Endothelial cell of umbilical vein (primary cell): ENCODE data around the gene C12orf42. TPM values are rescaled to one million over a fixed set of nuclear protein-coding genes. Genes with fewer than 3 reads are reported as not detected.
"Not testable (repeated sequence)": the region's sequence is repeated elsewhere in the genome, so short reads cannot be mapped to it uniquely, and the experiment has no call there.

Experiments
- BruUV-seq: library from RNA; stranded (reverse); fragments of 400-500 nt; replicated peaks from 2 replicates; lab custom pipeline; 2021; lab: Mats Ljungman, UMichigan
- CTCF ChIA-PET: fragments of 300-600, 350-600 bp; sonication (Branson Sonifier 250); formaldehyde crosslinking; loops from one replicate; lab custom pipeline; 2021; ENCODE audit warnings: antibody characterized with exemption, inconsistent platforms; lab: Charles Lee
- POLR2A ChIA-PET: fragments of 300-600, 350-600 bp; sonication (Branson Sonifier 250); formaldehyde crosslinking; loops from one replicate; lab custom pipeline; 2021; ENCODE audit warnings: antibody characterized with exemption, inconsistent platforms; lab: Charles Lee
- DNase-seq: peaks from one replicate; pipeline ENCODE4 v3.0.0-alpha.2; 2011; ENCODE audit warnings: low read depth, low spot score
- FAIRE-seq: peaks from 2 replicates; lab custom pipeline; 2011; peaks lifted over from hg19 to GRCh38; lab: Jason Lieb, UNC
- H2AFZ ChIP-seq: 2 replicates; pipeline ENCODE4 v1.6.0; 2012; ENCODE audit warnings: low read depth, low read length, control low read depth, inconsistent platforms
- H3K27ac ChIP-seq: 2 replicates; pipeline ENCODE4 v1.5.1; 2011; ENCODE audit warnings: low read depth, mild to moderate bottlenecking, control low read depth, low read length, moderate library complexity; ENCODE audit not compliant: insufficient read depth
- H3K27me3 ChIP-seq, 2 experiments: 2 replicates each; pipeline versions ENCODE4 v1.6.0 to v1.6.1; 2011; ENCODE audit warnings: low read length in 2 of 2, mixed read lengths in 1 of 2; ENCODE audit not compliant: control insufficient read depth in 2 of 2, insufficient read depth in 2 of 2
- H3K36me3 ChIP-seq, 2 experiments: 2 replicates in 1 of 2; 3 replicates in 1 of 2; pipeline ENCODE4 v1.5.1; 2011; ENCODE audit warnings: low read length in 2 of 2, mild to moderate bottlenecking in 1 of 2, moderate library complexity in 1 of 2; ENCODE audit not compliant: control insufficient read depth in 2 of 2, insufficient read depth in 2 of 2; ENCODE audit errors: extremely low read depth in 1 of 2
- H3K4me1 ChIP-seq: 3 replicates; pipeline ENCODE4 v1.5.1; 2011; ENCODE audit warnings: mild to moderate bottlenecking, low read length; ENCODE audit not compliant: control insufficient read depth, insufficient read depth; ENCODE audit errors: extremely low read depth
- H3K4me2 ChIP-seq: 2 replicates; pipeline ENCODE4 v1.6.1; 2011; ENCODE audit warnings: low read length, control low read depth, mixed read lengths; ENCODE audit not compliant: insufficient read depth
- H3K4me3 ChIP-seq, 3 experiments: fragments of 200-600 bp in 1 of 3; sonication (generic), shearing (Covaris generic) in 1 of 3; replicated peaks in 1 of 3; 2 replicates each; pipeline ENCODE4 v1.5.1; 2011 to 2016; ENCODE audit warnings: control low read depth in 3 of 3, low read length in 3 of 3, mild to moderate bottlenecking in 2 of 3, inconsistent platforms in 1 of 3, low read depth in 1 of 3, moderate library complexity in 1 of 3; ENCODE audit not compliant: insufficient read depth in 1 of 3
- H3K79me2 ChIP-seq: 2 replicates; pipeline ENCODE4 v1.6.0; 2012; ENCODE audit warnings: low read length, inconsistent platforms; ENCODE audit not compliant: control insufficient read depth, insufficient read depth
- H3K9ac ChIP-seq: replicated peaks from 2 replicates; pipeline ENCODE3; 2011; ENCODE audit warnings: low read length, control low read depth; ENCODE audit not compliant: insufficient read depth; ENCODE audit errors: extremely low read depth
- H3K9me1 ChIP-seq: replicated peaks from 3 replicates; pipeline ENCODE4 v1.6.0; 2011; ENCODE audit warnings: mild to moderate bottlenecking, low read length; ENCODE audit not compliant: control insufficient read depth, insufficient read depth; ENCODE audit errors: extremely low read depth
- H3K9me3 ChIP-seq: replicated peaks from 2 replicates; pipeline ENCODE4 v1.5.1; 2012; ENCODE audit warnings: low read length, inconsistent platforms; ENCODE audit not compliant: control insufficient read depth, insufficient read depth
- H4K20me1 ChIP-seq: replicated peaks from 2 replicates; pipeline ENCODE3; 2011; ENCODE audit warnings: mild to moderate bottlenecking, low read length; ENCODE audit not compliant: control insufficient read depth, insufficient read depth; ENCODE audit errors: extremely low read depth
- EZH2 ChIP-seq: IDR thresholded peaks from 2 replicates; pipeline ENCODE4 v1.6.1; 2012; ENCODE audit warnings: borderline replicate concordance, low read depth, mild to moderate bottlenecking, moderate library complexity, low read length, inconsistent platforms; ENCODE audit not compliant: severe bottlenecking
- FOS ChIP-seq: IDR thresholded peaks from 2 replicates; pipeline ENCODE4 v1.6.1; 2011; ENCODE audit warnings: mild to moderate bottlenecking, low read length, moderate library complexity, borderline replicate concordance; ENCODE audit not compliant: insufficient read depth
- GATA2 ChIP-seq: IDR thresholded peaks from 2 replicates; pipeline ENCODE4 v1.7.0; 2011; ENCODE audit warnings: low read depth, mild to moderate bottlenecking, moderate library complexity, mixed read lengths, low read length; ENCODE audit not compliant: insufficient read length, insufficient read depth
- JUN ChIP-seq: IDR thresholded peaks from 2 replicates; pipeline ENCODE4 v1.6.1; 2011; ENCODE audit warnings: borderline replicate concordance, low read depth; ENCODE audit not compliant: insufficient read length, insufficient read depth
- MAX ChIP-seq: IDR thresholded peaks from 2 replicates; pipeline ENCODE4 v1.6.1; 2011; ENCODE audit not compliant: insufficient read depth, insufficient read length
- MYC ChIP-seq: IDR thresholded peaks from one replicate; pipeline ENCODE4 v1.6.1; 2011; ENCODE audit warnings: mild to moderate bottlenecking, low read depth, low read length
- POLR2A ChIP-seq: IDR thresholded peaks from 2 replicates; pipeline ENCODE4 v1.6.1; 2012; ENCODE audit warnings: low read depth, mild to moderate bottlenecking, control low read depth, low read length
- POLR2AphosphoS5 ChIP-seq: IDR thresholded peaks from 2 replicates; pipeline ENCODE4 v1.6.1; 2012; ENCODE audit warnings: low read depth, mild to moderate bottlenecking, control low read depth, low read length, moderate library complexity; ENCODE audit not compliant: insufficient read depth
- dilution Hi-C: fragments of 300-500 bp; cut with MboI; formaldehyde crosslinking; loops from one replicate; pipeline ENCODE4 v1.15.0; 2019; ENCODE audit warnings: low sequenced_read_pairs; ENCODE audit not compliant: extremely low pct_ligation_motif_present
- intact Hi-C: fragments of 100-400 bp; cut with micrococcal nuclease; formaldehyde crosslinking; loops from one replicate; pipeline ENCODE4 v1.10.0; 2022
- polyA plus RNA-seq, 4 experiments: library from polyadenylated mRNA; depleted of rRNA in 3 of 4; stranded (reverse) in 3 of 4; unstranded in 1 of 4; fragments of >200 nt; gene quantifications; 2 replicates each; pipeline versions ENCODE4 v1.2.1 to v1.2.3, GENCODE V29; 2011 to 2012; ENCODE audit warnings: missing spikeins in 1 of 4
- total RNA-seq: library from RNA; stranded (reverse); gene quantifications from 2 replicates; pipeline ENCODE4 v1.2.3, GENCODE V29; 2021
- TF ChIP-seq, protein P1 (sequence below), 2 donors: IDR thresholded peaks; 1 replicate in 1 of 2; 2 replicates in 1 of 2; pipeline ENCODE4 v1.5.1; 2011; ENCODE audit warnings: low read length in 2 of 2, mild to moderate bottlenecking in 2 of 2, moderate library complexity in 2 of 2, control low read depth in 1 of 2, inconsistent platforms in 1 of 2, low read depth in 1 of 2; ENCODE audit not compliant: insufficient read depth in 1 of 2; ENCODE audit errors: extremely low read depth in 1 of 2

C12orf42 gene
- total and polyA plus RNA-seq, 2 donors (not counting 3 experiments of a cell fraction or from before 2014, with no cell fraction given), result not detected

DNA sequence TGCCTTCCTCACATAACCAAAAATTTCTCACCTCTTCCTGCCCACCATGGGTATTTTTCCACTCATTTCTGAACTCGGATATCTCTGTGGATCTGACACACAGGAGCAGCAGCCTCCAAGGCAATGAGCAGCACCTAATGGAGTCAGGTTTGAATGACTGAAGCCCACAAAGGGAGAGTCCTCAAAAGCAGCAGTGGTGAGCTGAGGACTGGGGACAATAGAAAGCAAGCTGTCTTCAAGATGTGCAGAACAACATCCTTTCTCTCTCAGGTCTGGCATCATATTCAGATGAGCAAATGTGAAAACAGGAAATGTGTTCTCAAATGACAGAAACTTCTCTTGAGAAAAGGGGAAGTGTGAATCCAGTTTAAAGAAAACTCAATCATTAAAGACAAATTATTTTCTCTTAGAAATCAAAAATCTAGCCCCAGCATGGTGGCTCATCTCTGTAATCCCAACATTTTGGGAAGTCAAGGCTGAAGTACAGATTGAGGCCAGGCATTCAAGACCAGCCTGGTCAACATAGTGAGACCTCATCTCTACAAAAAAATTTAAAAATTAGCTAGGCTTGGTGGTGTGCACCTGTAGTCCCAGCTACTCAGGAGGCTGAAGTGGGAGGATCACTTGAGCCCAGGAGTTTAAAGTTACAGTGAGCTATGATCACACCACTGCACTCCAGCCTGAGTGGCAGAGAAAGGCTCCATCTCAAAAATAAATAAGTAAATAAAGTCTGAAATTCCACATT, 54.2 kb downstream of the C12orf42 start:
- no peak for FAIRE-seq
- H3K9ac ChIP-seq, result no peak overlapping the region
- H3K79me2 ChIP-seq, result no peaks in the 10 kb centered on the region
- H3K4me3 ChIP-seq, result no peak overlapping the region
- TF ChIP-seq JUN (no peak), FOS (no peak), EZH2 (no peak), POLR2A (no peak), MAX (no peak), POLR2AphosphoS5 (no peak), MYC (no peak), GATA2 (no peak)
- TF ChIP-seq, protein P1, sequence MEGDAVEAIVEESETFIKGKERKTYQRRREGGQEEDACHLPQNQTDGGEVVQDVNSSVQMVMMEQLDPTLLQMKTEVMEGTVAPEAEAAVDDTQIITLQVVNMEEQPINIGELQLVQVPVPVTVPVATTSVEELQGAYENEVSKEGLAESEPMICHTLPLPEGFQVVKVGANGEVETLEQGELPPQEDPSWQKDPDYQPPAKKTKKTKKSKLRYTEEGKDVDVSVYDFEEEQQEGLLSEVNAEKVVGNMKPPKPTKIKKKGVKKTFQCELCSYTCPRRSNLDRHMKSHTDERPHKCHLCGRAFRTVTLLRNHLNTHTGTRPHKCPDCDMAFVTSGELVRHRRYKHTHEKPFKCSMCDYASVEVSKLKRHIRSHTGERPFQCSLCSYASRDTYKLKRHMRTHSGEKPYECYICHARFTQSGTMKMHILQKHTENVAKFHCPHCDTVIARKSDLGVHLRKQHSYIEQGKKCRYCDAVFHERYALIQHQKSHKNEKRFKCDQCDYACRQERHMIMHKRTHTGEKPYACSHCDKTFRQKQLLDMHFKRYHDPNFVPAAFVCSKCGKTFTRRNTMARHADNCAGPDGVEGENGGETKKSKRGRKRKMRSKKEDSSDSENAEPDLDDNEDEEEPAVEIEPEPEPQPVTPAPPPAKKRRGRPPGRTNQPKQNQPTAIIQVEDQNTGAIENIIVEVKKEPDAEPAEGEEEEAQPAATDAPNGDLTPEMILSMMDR (IDR thresholded peaks at IDR 0.05; ENCODE audit: extremely low read depth in 1 of 2, insufficient read depth in 1 of 2, low read depth in 1 of 2, low read length in 2 of 2), result no peak
- CTCF ChIA-PET, result no interaction called here
- no peaks in the 10 kb centered on the region for H3K9me1 ChIP-seq
- dilution Hi-C loops, result no loop called here
- peaks cover 2% of the 10 kb centered on the region for H3K9me3 ChIP-seq
- no peaks in the 10 kb centered on the region for H3K27me3 ChIP-seq
- H3K36me3 ChIP-seq, result no peaks in the 10 kb centered on the region
- intact Hi-C loops, result no loop called here
- H4K20me1 ChIP-seq, result no peaks in the 10 kb centered on the region
- H3K4me1 ChIP-seq, result no peaks in the 10 kb centered on the region
- BruUV-seq, result no TSS peak
- no peak overlapping the region for H3K27ac ChIP-seq
- H2AFZ ChIP-seq, result no peak overlapping the region
- POLR2A ChIA-PET, result no interaction called here
- no peak overlapping the region for H3K4me2 ChIP-seq
- DNase-seq, result no peak

- H3K9me1 ChIP-seq, H3K4me3 ChIP-seq, DNase-seq, H3K9me3 ChIP-seq, H3K4me1 ChIP-seq, BruUV-seq, FAIRE-seq, CTCF ChIA-PET, intact Hi-C loops, H4K20me1 ChIP-seq, H2AFZ ChIP-seq, POLR2A ChIA-PET, H3K27me3 ChIP-seq, H3K79me2 ChIP-seq, dilution Hi-C loops, H3K9ac ChIP-seq, H3K27ac ChIP-seq, H3K4me2 ChIP-seq, H3K36me3 ChIP-seq: not testable (repeated sequence)
Measured at GRCh38 chr12:103434165-103435105, 61.3 kb downstream of the C12orf42 start.
